RPMI7951 (cell line): ENCODE measurements around the gene TEAD1. TPM values are rescaled to one million over a fixed set of nuclear protein-coding genes. Genes with fewer than 3 reads are reported as not detected.

Experiments
- DNase-seq: peaks from one replicate; pipeline ENCODE4 v3.0.0-alpha.2; 2012; ENCODE audit warnings: low read depth
- total RNA-seq: library from RNA; depleted of rRNA; stranded (reverse); fragments of >200 nt; shearing (Covaris generic); gene quantifications from 2 replicates; pipeline ENCODE4 v1.2.3, GENCODE V29; 2014

Gene TEAD1
- total RNA-seq, 1 experiment from 2014 or later, result 53.3 TPM

DNA sequence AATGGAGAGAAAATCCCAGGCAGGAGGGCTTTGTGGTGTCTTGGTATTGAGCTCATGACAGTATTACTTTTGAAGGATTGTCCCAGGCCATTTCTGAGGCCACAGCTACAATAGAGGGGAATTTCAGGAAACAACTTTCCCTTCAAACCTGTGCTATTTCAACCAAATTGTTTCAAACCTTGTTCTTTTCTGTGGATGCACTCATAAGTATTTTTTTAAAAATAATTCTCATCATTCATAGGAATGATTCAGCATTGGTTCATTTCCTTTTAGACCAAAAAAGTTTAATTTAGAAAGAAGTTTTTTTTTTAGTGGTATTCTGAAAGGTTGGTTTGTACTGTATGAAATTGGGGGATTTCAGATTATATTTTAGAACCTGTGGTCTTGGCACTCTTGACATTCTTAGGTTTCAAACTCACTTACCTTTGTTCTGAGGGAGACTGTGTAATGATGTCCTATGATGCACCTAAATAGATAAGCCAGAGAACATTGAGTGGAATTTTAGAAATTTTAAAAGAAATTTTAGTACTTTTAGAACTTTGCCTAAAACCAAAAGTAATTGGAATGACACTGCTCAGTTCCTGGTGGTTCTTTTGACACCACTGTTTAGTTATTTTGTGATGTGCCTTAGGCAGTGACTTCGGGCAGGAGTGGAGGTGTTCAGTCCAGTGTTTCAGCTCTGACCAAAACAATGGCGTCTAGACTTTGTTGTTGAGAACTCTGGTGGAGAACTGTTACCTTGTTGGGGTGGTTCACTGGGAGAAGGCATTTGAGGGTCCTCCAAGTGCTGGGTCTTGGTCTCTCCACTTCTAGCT lies 12.2 kb downstream of the TEAD1 start:
- DNase-seq, result no peak

DNA sequence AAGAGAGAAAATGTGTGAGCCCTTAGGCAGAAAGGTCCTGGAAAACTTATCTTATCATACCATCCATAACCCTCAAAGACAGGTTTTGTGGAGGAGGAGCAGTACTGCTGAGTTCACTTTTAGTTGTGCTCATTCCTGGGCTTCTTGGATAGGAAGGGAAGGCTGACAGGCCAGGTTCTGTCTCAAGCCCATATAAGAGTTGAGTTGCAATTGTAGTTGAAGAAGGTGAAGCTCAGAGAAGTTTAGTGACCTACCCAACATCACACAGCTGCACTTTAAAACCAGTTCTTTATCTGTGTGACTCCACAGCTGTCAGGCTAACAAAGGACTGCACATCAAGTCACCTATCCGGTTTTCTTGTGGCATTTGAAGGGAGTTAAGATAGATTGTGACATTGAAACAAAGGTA lies 13.0 kb downstream of the TEAD1 start:
- DNase-seq, result peak; percentile 30

DNA sequence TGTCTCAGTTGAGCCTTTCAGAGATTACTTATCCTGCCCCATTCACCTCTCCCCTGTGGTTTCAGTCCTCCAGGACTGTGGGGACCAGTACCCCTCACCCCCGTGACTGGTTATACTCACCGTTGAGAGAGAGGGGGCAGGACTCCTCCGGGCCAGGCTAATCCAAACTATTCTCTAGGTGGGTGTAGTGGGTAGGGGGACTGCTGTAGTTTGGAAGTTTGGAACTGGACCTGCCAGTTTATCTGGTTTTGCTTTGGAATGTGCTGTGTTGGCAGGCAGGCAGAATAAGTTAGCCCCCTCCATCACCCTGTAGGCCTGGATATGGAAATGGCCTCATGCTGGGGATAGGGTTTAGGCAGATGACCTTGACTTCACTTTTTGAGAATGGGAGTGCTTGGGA lies 13.5 kb downstream of the TEAD1 start:
- DNase-seq, result no peak

DNA sequence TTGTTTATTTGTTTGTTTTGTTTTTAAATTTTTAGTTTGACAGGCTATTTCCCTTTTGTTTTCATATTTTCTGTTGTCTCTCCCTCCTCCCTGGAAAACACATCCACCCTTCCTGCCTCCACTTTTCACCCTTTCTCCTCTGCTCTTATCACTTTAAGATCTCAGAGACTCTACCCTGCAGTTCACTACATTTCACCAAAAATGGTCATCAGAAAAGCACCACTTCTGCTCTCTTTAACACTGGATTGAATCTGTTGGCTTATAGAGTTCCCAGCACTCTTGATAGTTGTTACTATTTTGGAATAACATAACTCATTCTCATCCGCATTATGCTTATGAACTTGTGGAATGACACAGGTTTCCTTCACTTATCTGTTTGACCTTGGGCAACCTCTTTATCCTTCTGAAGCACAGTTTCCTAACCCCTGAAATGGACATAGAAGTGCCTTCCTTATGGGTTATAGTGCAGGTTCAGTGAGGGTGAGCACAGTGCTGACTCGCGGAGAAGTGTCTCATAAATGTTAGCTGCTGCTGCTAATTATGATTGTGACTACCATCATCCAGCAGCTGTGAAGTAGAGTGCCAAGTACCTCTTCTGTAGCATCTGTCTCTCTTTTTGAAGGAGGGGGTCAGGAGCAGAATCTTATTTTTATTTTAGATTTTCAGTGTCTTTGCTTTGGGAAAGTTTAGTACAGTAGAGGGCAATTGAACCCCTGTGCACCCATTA lies 15.0 kb downstream of the TEAD1 start:
- no peak for DNase-seq

DNA sequence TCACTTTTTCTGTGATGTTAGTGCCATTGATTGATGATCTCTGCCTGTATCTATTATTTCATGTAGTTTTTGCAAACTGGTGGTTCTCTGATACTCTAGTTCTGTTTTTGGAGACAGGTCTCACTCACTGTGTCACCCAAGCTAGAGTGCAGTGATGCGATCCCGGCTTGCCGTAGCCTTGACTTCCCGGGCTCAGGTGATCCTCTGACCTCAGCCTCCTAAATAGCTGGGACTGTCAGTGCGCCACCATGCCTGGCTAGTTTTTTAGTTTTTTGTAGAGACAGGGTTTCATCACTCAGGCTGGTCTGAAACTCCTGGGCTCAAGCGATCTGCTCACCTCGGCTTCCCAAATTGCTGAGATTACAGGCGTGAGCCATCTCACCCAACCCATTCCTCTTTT lies 16.4 kb downstream of the TEAD1 start:
- no peak for DNase-seq

DNA sequence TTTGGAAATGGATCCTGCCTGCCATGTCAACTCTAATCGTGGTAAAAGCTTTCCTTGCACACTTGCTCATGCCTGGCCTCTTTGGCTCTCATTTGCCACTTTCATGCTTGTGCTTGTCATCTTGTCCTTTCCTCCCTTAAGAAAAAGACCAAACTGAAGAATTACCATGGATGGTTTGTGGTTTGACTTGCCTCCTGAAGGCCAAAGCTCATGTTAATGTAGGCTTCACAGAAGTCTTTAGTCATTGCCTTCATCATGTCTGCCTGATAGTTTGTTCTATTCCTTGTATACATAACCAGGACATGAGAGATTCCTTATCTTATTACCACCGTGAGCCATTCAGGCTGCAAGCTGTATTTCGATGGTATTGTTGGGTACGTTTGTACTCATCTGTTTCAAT lies 17.3 kb downstream of the TEAD1 start:
- DNase-seq, result peak; percentile 69

DNA sequence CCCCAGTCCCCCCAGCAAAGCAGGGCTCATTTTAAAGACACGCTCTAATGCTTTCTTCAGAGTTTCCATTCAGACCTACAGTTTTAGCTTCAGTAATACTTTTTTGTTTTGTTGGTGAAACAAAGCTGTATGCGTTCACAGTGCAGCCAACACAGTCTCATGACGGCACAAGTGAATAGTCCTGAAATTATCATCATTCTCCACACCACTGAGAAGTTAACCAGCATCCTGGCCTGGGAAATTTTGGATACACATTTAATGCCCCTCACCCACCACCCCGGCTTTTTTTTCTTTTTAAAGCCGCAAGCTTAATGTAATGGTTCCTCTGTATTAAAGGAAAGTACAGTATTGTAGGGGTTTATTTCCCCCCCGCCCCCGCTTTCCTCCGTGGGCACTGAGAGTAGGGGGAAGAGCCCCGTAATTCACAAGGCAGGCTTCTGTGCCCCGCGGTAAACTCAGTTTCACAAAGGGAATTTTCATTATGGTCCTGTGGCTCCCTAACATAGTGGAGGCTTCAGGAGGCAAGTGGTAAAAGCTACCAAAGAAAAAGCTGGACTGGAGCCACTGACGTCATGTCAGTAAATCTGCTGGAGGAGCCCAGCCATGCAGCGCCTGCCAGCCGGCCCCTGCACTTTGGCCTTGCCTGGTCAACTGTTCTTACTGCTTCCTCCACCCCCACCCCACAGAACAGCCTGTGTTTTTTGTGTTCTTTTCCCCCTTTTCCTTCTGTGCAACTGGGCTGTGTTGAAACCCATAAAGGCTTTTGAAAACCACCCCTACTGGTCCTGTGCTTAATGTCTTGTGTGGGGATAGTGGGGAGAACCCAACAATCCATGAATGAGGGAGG lies 18.2 kb downstream of the TEAD1 start:
- peak; percentile 92 for DNase-seq

DNA sequence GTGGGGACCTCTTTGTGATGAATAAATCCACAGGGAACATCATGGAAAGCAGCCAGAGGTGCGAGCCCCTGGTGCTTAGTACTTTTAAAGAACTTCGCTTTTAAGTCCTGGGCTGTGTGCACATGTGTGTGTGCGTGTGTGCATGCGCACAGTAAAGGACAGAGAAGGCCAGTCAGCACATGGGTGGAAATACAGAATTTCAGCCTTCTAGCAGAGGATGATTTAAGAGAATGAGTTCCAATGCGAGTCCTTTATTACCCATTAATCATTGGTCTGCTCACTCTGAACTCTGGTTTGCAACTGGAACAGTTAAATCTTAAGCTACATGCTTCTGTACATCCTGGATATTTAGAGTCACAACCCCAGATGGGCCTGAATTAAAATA lies 18.9 kb downstream of the TEAD1 start:
- DNase-seq, result peak; percentile 39

DNA sequence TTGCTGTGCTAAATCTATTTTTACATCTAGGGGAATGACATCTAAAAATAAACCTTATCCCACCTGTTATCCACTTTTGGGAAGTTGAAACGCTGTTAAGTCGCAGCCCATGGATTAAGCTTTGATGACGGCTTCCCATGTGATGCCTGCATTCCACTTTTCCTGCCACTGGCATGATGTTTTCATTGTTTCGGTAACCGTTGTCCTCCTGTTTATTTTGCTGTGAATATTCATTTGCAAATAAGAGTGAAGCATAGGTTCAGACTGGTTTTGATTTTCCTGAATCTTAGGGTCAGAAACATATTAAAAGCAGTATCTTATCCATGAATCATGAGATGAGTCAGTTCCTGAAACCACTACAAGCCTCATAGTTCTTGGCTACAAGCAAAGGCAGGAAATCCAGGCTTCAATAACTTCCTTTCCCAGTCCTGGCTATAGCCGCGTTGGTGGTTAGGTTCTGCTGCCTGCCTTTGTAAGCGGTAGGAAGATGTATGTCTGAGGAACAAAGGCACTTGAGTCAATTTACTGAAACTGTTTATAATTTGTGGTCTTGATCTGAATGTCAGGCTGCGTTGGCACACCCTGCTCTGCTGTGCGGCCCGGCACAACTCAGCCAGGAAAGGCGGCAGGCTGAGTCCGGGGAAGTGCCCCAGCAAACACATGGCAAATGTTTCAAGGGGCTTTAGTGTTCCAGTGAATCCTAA lies 19.4 kb downstream of the TEAD1 start:
- peak; percentile 99 for DNase-seq

DNA sequence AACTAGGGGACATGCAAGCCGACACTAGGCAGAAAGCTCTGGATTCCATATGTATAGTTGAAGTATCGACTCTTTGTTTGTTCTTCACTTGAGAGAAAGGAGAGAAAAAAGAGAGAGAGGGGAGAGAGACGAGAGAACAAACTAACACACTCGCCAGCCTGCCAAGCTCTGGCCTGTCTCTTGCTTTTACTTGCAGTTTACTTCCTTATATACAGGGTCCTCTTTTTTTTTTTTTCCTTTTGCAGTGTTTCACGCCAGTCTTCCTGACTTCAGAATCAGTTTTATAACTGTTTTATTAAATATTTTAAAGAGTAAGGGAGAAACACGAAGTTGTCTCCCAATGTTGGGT lies 19.9 kb downstream of the TEAD1 start:
- no peak for DNase-seq

DNA sequence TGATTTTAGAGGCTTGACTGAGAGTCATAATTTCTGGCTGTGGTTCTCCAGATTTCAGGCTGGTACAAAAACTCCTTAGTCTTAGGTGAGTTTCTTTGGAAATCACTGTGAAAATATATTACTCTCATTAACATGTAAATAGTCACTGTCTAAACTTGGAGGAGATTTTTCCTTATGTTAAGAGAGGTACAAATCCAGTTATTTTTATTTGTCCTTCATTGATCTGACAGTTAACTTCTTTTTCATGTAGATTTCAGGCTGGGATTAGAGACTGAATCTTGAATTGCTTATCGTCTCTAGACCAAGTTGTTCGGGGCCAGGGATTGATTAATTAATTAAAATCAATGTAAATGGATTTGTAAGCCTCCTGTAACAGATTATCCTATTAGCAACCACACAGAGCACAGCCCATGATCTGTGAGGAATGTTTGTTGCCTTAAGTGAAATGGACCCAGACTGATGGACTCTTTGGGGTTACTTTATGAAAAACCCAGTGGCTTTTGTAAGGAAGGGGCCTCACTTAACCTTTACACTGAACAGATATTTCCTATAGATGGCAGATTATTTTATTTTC lies 21.1 kb downstream of the TEAD1 start:
- DNase-seq, result no peak

DNA sequence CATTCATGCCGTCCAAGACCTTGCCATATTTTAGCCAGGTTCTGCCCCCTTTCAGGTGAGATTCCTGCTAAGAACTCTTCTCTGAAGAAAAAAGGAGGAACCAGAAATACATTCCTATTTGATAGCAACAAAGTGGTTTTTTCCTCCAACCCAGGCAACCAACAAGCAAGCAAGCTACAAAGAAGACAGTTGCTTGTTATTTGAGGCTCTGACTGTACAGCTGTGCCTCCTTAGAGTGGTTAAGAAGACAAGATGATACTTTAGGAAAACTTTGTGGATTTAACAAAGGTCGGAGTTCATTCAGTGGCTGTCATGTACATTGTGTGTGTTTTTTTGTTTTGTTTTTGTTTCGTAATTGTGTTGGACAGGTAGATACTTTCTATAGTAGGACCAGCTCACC lies 21.7 kb downstream of the TEAD1 start:
- no peak for DNase-seq

DNA sequence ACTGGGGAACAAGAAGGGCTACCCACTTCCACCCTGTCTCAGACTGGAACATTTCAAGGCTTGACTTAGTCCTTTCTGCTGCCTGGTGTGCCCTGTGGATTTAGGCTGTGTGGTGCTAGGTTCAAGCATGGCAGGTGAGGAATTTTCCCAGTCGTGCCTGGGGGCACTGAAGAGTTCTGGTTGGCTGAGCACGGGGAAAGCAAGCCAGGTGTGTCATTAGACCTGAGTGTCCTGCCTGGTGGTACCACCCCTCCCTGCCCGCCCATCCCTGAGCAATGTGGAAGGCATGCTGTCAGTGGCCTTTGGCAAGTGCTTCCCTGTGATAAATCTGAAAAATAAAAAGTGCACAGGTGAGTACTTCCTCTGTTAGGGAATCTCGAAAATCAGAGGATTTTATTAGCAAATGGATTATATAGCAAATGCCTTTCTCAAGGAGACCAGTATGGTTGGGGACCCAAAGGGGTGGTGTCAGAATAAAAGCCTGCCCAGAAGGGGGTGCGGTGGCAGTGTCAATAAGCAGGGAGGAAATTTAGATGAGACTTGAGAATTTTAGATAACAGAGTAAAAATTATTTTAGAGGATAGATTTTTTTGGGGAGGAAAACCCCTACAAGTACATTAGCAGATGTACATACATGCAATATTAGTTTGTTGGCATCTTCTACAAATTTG lies 22.8 kb downstream of the TEAD1 start:
- DNase-seq, result no peak

DNA sequence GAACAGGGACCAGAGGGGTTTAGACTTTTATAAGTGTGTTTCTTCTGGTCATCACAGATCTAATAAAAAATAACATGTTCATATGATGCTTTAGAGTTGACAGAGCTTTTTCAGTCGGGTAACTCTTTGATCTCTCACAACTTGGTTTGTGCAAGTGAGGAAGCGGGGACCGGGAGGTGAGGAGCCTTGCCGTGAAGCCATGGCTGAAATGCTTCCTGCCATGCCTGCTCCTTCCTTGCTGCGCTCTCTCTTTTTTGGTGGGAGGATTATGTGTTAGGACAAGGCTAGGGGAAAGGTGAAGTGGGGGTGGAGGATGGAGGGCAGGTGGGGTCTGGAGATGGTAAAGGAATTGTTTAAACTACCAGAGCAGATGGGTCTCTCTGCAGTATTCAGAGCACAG lies 23.8 kb downstream of the TEAD1 start:
- DNase-seq, result no peak

DNA sequence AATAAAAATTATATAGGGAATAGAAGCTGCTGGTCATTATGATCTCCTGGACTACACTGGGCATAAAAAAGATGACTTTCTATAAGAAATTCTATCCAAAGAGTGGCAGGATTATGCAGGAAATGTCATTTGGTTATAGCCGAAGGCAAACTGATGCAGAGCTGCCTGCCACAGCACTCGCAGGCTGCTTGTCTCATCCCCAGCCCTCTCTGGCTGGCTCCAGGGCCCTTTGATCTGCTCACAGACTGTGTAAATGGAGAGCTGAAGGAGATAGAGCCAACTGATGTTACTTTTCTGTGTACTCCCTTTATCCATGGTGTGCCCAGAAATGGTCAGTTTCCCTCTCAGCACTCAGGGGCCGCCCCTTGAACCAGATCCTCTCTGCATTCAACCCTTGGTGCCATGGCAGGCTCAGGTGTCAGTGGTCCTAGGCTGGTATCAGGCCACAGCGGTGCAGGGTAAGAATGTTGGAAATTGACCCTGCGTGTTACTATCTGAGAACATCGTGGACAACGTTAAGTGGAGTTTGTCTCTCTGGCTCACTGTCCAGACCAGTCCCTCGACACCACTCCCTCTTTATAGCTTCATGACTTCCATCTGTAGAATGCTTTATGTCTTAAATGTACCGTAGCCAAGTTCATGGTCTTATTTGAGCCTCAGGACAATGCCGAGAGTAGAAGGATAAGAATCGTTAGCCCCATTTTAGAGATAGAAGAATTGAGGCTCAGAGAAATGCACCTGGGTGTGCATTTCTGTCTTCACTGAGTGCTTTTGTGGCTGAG lies 27.8 kb downstream of the TEAD1 start:
- peak; percentile 62 for DNase-seq

DNA sequence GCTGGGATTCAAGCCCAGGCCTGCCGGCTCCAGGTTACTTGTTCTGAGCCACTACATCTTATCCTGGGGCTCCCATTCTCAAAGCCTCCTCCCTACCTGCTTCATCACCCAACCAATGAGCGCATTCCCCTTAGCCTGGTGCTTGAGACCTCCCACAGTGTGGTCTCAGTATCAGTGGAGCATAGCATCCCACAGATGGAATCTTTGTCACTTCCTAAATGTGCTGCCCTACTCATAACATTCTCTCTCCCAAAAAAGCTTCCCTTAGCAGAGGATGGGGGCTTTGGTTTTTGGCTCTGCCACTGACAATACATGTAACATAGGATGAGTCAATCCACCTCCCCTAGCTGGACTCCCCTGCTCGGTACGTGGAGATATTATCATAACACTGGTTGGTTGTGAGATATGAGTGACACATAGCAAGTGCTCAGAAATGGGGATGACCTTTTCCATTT lies 28.8 kb downstream of the TEAD1 start:
- DNase-seq, result no peak

DNA sequence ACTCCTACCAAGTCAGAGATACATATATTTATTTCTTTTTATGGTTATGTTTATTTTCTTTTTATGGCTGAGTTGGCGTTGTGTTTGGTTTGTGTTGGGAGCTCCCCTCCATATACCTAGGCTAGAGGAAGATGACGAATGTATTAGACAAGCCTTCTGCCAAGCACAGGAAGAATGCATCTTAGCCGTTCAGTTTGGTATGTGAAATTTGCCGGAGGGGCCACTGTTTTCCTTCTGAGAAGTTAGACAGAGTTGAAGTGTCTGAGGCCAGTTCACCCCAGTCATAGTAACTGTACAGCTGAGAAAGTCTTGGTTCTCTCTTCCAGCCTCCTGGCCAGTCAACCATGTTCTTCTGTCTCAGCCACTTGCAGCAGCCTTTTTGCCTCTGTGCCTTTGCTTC lies 29.8 kb downstream of the TEAD1 start:
- DNase-seq, result peak; percentile 91

DNA sequence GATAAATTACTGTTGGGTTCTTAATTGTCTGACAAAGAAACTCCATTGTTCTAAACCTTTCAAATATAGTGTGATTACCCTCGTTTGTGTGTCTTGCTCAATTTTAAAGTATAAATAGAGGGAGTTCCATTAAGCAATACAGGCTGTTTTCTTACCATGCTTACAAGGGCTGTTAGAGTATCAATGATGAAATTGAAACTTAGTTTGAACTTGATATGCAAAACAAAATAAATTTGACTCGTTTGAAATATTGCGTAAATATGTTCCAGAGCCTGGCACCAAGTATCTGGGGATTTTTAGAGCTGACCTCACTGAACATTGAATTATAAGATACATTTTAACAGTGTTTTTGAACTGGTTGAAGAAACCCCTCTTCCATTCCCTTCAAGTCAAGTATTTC lies 31.7 kb downstream of the TEAD1 start:
- no peak for DNase-seq

DNA sequence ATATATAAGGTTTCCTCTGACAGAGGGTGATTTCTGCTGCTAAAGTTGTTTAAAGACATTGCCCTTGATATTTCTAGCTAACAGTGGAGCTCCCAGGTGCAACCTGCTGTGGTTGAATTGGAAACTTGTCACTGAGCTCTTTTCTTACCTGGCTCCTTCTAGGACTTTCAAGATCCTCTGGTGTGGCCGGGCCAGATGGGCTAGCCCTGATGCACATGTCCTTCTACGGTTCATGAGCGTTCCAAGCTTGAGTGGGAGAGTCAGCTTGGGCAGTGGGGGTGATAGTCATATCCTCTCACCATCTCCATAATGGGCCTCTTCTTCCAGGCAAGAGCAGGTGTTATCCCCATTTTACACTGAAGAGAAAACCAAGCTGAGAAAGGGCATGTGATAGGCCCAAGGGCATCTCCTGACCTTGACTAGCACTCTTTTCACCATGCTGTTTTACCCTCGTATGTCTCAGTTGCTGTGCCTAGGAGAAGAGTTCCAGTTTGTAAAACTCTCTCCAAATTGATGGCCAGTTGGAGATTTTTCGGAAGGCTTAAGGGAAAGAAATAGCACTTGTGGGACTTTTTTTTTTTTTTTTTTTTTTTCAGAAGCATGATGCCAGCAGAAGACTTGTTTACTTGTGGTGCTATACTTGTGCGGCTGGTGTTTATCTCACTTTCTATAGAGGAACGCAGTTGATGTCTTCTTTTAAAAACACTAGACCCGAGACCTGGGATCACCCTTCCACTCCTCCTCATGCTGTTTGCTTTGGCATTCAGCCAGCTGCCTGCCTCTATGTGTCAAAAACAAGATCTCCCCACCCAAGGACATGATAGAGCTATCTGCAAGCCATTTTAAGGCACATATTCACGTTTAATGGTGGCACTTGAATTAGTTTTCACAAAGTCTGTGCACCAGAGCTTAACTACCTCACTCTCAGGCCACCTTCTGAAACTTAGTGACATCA lies 32.6 kb downstream of the TEAD1 start:
- no peak for DNase-seq
